ENCODE measurements around the gene BTRC.
"Not testable (repeated sequence)": the region's sequence is repeated elsewhere in the genome, so short reads cannot be mapped to it uniquely, and the experiment has no call there.

BTRC gene

DNA sequence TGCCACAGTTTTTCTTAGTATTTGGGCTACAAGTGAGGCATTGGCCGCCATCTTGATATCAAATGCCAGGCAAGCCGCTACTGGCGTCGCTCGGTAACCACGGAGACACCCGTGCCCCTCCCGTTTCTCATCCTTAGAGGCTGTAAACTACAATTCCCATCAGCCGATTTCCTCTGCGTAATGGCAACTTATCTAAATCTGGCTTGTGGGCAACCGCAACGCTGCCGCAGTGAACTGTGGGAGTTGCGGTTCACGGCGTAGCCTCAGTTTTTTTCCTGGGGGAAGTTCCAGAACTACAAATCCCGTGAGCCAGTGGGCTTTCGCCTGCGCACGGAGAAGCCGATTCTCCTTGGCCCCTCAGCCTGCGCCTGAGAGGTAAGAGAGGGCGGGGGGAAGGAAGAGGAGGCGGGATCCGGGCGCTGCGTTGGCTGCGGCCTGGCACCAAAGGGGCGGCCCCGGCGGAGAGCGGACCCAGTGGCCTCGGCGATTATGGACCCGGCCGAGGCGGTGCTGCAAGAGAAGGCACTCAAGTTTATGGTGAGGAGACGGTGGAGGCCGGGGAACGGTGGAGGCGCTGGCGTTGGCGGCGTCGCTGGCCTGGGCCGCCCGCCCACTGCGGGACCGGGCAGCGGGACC is at the start of gene BTRC:
TSS of gene BTRC (plus strand) at position 474 of the 636 bp plus-strand sequence. CDS start at position 490, 16 bp downstream.
- peak; percentile 96 for DNase-seq

- no peak for DNase-seq
Observed at GRCh38 chr10:101304316-101304715, 49.6 kb upstream of the BTRC start.

DNA sequence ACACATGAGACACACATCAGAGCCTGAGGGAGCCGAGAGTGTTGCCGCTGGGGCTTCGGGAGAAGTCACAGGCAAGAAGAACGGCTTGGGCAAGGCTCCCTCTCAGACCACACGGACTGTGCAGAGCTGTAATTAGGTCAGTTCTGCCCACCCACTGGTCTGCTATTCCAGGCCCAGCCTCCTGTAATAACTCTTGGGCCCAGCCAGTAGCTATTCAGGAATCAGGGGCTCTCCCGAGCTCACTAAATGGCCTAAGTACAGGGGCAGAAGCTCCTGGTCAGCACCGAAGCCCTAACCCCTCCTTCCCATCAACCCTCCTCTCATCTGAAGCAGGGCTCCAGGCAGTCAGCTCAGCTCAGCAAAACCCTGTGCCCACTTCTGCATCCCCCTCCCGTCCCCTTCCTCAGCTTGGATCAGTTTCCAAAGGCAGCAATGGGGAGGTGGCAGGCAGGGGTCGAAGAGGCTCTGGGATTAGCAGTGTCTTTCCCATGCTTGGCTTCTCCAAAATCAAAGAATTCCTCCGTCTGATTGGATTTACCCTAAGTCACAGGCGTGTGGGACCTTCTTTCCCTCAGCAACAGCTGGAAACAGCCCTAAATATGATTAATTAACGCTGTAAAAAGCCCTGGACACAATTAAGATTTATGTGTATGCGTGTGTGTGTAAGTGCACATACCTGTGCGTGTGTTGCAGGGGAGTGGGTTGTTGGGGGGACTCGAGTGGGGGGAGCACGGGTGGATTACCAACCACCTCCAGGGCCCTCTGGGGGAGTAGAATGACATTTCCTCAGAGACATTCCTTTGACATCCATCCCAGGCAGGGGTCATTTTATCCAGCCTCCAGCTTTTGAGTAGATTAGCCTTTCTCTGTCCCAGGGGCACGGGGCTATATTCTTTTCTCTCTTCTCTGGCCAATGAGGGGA is 48.4 kb upstream of the BTRC start:
- no peak for DNase-seq

DNA sequence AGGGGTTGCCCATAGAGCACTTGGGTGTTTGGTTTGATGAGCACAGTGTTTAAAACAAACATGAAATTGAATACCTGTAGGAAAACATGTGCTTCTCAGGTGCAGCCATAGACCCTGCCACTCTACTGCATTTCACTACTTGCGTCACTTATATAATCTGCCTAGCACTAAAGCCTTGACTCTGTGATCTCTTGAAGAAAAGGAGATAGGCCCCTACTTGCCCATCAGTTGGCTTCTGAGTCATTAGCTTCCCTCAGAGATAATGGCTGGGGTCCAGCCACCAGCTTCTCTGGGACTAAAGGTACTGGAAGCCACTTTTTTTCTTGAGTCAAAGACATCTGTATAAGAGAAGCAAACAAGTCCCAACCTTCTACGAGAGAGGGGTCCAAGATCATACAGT is 45.9 kb upstream of the BTRC start:
- DNase-seq: no peak

- DNase-seq: no peak
Observed at GRCh38 chr10:101310529-101311184, 43.3 kb upstream of the BTRC start.

DNA sequence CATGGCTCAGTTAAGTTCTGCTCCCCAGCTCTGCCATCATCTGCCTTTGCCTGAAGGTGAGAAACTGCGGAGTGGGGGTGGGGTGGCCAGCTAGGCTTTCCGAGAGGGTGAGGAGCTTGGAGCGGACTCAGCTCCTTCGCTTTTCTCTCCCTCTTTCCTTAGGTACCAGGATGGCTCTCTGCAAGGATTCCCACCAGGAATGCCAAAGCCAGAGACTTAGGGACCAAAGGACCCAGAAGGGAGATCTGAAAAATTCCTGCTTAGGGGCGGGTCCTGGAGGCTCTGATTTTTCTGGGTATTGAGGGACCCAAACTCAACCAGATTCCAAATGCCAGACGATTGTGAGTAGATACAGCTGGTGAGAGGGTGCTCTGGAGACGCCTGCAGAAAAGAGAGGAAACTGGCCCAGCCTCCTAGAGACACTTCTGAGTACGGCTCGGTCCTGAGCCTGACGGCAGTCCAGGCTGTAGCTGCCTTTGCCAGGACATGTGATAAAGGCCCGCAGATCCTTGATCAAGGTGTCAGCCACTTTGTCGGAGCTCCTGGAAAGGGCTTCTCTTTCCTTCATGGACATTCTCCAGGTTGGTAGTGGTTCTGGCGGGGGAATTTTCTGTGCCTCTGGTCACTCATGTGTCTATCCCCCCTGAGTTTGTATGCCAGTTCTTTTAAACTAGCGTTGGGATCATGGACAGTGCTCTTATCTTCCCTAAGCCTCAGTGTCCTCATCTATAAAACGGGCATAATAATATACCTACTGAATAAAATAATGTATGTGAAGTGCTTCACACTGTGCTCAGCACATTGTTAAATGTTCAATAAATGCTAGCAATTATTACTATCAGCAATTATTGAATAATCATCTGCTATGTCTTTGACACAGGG is 42.5 kb upstream of the BTRC start:
- no peak for DNase-seq

GRCh38 chr10:101319241-101319915 is 34.6 kb upstream of the BTRC start:
- no peak for DNase-seq

- no peak for DNase-seq
Observed at GRCh38 chr10:101321073-101321472, 32.9 kb upstream of the BTRC start.

GRCh38 chr10:101322266-101323108 is 31.5 kb upstream of the BTRC start:
- DNase-seq: no peak

GRCh38 chr10:101323495-101323894 is 30.5 kb upstream of the BTRC start:
- no peak for DNase-seq

- DNase-seq: not testable (repeated sequence)
Observed at GRCh38 chr10:101327454-101327853, 26.5 kb upstream of the BTRC start.

- no peak for DNase-seq
Observed at GRCh38 chr10:101329341-101330032, 24.5 kb upstream of the BTRC start.

GRCh38 chr10:101330231-101330630 is 23.7 kb upstream of the BTRC start:
- DNase-seq: no peak

DNA sequence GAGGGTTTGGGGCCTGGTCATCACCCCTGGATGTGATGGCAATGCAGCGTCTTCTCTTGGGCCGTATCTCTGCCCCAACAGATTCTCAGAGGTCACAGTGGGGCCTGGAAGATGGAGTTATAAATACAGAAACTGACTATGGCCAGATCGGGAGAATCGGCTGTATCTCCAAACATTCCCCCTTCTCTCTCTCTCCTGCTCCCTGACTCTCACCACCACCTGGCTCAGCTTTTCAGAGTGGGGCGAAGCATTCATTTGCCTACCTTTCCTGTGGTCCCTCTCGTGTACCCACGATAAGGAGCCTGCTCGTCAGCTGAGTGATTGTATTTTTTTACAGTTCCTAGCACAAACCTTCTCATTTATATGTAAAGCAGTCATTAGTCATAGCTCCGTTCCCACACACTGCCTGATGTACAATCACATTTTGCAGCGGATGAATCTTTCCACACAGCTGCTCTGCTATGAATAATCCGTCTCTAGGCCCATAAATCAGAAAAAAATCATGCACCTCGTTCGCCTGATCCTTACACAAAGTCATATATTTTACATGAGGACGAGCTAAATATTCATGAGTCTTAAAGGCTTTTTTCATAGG is 23.2 kb upstream of the BTRC start:
- DNase-seq: no peak

DNA sequence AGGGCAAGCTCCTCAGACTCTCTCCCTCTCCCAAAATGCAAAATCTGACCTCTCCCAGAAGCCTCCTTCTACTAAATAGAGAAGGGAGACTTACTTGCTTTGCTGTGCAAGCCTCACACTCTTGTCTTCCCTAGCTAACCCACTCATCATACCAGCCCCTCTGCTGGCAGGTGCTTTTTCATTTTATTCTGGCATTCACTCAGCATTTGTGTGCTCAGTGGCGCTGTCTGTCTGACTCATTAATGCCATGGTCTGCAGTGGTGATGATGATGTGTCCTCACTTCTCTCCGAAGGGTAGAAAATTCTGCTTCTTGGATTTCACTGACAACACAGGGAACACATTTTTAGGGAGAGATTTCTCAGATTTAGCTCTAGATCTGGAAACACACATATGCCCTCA is 22.0 kb upstream of the BTRC start:
- no peak for DNase-seq

GRCh38 chr10:101334259-101334658 is 19.7 kb upstream of the BTRC start:
- DNase-seq: not testable (repeated sequence)

DNA sequence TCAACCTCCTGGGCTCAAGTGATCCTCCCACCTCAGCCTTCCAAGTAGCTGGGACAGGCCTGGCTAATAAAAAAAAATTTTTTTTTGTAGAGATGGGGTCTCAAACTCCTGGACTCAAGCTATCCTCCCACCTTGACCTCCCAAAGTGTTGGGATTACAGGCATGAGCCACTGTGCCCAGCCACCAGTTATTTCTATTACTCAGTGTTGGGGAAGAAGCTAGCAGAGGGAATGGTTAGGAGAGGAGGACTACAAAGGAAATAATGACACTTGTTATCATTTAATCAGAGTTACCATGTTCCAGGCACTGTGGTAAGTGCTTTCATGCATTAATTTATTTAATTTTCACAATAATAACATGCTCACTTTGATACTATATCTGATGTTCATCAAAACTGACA is 17.6 kb upstream of the BTRC start:
- DNase-seq: no peak

DNA sequence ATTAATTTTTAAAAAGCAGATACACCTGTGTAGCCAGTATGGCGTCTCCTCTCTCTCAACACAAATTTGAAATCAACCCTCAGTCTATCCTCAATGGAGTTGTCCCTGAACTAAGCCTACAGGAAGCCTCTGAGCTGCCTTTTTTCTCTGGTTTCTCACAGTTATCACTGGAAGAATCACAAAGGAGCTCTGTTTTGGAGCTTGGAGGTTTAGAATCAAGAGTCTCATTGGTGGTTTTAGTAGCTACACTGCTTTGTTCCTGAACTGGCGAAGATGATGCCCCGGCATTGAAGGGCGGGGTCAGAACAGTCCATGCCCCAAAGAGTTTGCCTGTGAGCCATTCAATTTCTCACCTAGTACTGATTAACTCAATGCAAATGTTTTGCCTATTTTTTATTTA is 16.1 kb upstream of the BTRC start:
- no peak for DNase-seq

DNA sequence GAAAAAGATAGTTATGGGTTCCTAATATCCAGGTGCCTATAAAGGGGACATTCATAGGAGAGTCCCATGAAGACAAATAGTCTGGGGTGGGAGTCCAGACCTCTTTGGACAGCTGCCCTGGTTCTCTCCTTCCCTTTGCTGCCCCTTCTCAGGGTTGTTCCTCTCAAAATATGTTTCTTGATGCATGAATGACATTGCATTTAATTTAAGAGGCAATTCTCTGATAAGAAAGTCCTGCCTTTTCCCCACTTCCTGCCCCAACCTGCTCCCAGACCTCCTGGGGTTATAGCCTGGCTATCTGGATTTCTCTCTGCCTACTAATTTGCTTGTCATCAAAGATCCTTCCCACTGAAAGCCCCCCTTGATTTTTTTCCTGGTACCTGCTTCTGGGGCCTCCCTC is 12.5 kb upstream of the BTRC start:
- DNase-seq: no peak

DNA sequence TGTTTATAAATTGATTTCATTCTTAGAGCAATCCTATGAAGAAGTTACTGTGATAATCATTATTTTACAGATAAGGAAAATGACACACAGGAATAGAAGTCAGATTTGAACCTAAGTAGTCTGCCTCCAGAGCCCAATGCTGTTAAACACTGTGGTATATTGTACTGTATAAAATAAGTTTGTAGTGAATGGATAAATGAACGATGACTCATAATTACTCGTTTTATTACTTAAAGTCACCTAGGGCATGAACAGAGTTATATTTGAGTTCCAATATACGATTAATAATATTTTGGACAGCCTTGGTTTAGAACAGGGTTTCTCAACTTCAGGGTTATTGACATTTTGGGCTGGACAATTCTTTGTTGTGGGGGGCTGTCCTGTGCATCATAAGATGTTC is 7.8 kb upstream of the BTRC start:
- no peak for DNase-seq

Measured in stimulated activated CD4-positive, alpha-beta T cell treated with anti-CD3 and anti-CD28 coated beads, Interleukin-4, amount 100 ng/mL, for 24 hours (primary cell).